H9 (cell line): ENCODE data around the gene BIRC5. TPM values are rescaled to one million over a fixed set of nuclear protein-coding genes. Genes with fewer than 3 reads are reported as not detected.

Experiments
- DNase-seq: peaks from one replicate; pipeline ENCODE4 v3.0.0-alpha.2; 2017
- H2AFZ ChIP-seq: one replicate; pipeline ENCODE4 v1.6.1; 2013; ENCODE audit warnings: mild to moderate bottlenecking, low read length, control low read depth, moderate library complexity
- H2AK5ac ChIP-seq: 2 replicates; pipeline ENCODE4 v1.6.1; 2013; ENCODE audit warnings: low read length, control low read depth, mixed read lengths; ENCODE audit not compliant: insufficient read length
- H2BK120ac ChIP-seq: one replicate; pipeline ENCODE4 v1.6.1; 2013; ENCODE audit warnings: low read depth, mild to moderate bottlenecking, low read length, control low read depth, inconsistent platforms; ENCODE audit not compliant: poor library complexity, severe bottlenecking
- H2BK12ac ChIP-seq: 2 replicates; pipeline ENCODE4 v1.6.1; 2013; ENCODE audit warnings: low read length, control low read depth, mixed read lengths, low read depth; ENCODE audit not compliant: insufficient read length
- H2BK15ac ChIP-seq: 2 replicates; pipeline ENCODE4 v1.6.1; 2013; ENCODE audit warnings: low read depth, low read length, control low read depth
- H2BK20ac ChIP-seq: one replicate; pipeline ENCODE4 v1.6.1; 2013; ENCODE audit warnings: low read depth, mild to moderate bottlenecking, low read length, control low read depth, inconsistent platforms; ENCODE audit not compliant: poor library complexity, severe bottlenecking
- H2BK5ac ChIP-seq: 2 replicates; pipeline ENCODE4 v1.6.1; 2013; ENCODE audit warnings: low read length, control low read depth, mixed read lengths; ENCODE audit not compliant: insufficient read length
- H3K14ac ChIP-seq: 2 replicates; pipeline ENCODE4 v1.6.1; 2013; ENCODE audit warnings: low read length, control low read depth; ENCODE audit not compliant: insufficient read depth
- H3K18ac ChIP-seq: 2 replicates; pipeline ENCODE4 v1.6.1; 2013; ENCODE audit warnings: low read depth, mild to moderate bottlenecking, mixed read lengths, low read length, control low read depth; ENCODE audit not compliant: insufficient read length
- H3K23ac ChIP-seq: 2 replicates; pipeline ENCODE4 v1.6.1; 2013; ENCODE audit warnings: low read length, control low read depth, mixed read lengths, low read depth; ENCODE audit not compliant: insufficient read length
- H3K23me2 ChIP-seq: 2 replicates; pipeline ENCODE4 v1.6.1; 2013; ENCODE audit warnings: low read depth, mild to moderate bottlenecking, mixed read lengths, low read length, control low read depth; ENCODE audit not compliant: insufficient read length, poor library complexity, severe bottlenecking
- H3K27ac ChIP-seq: 2 replicates; pipeline ENCODE4 v1.5.1; 2013; ENCODE audit warnings: low read length, control low read depth, mixed read lengths, low read depth; ENCODE audit not compliant: insufficient read length
- H3K27me3 ChIP-seq: 2 replicates; pipeline ENCODE4 v1.6.1; 2013; ENCODE audit warnings: low read length, control low read depth, inconsistent platforms; ENCODE audit not compliant: insufficient read depth
- H3K4ac ChIP-seq: 2 replicates; pipeline ENCODE4 v1.6.1; 2013; ENCODE audit warnings: low read depth, mild to moderate bottlenecking, control low read depth, inconsistent platforms, low read length, moderate library complexity
- H3K4me1 ChIP-seq: 2 replicates; pipeline ENCODE4 v1.6.1; 2013; ENCODE audit warnings: low read length, control low read depth, inconsistent platforms; ENCODE audit not compliant: insufficient read depth
- H3K4me2 ChIP-seq: 2 replicates; pipeline ENCODE4 v1.6.1; 2013; ENCODE audit warnings: low read length, control low read depth, mixed read lengths; ENCODE audit not compliant: insufficient read length, insufficient read depth
- H3K56ac ChIP-seq: 2 replicates; pipeline ENCODE4 v1.6.1; 2013; ENCODE audit warnings: low read depth, mild to moderate bottlenecking, mixed read lengths, low read length, control low read depth; ENCODE audit not compliant: insufficient read length
- H3K79me1 ChIP-seq: 2 replicates; pipeline ENCODE4 v1.6.1; 2013; ENCODE audit warnings: low read depth, mild to moderate bottlenecking, moderate library complexity, low read length, control low read depth, inconsistent platforms; ENCODE audit not compliant: insufficient read depth, poor library complexity, severe bottlenecking
- H3K79me2 ChIP-seq: 2 replicates; pipeline ENCODE4 v1.6.1; 2013; ENCODE audit warnings: low read length, control low read depth, inconsistent platforms; ENCODE audit not compliant: insufficient read depth
- H3K9ac ChIP-seq: 2 replicates; pipeline ENCODE4 v1.6.1; 2013; ENCODE audit warnings: low read length, control low read depth, mixed read lengths; ENCODE audit not compliant: insufficient read length; ENCODE audit errors: extremely low read depth
- H3K9me3 ChIP-seq: one replicate; pipeline ENCODE4 v1.6.1; 2013; ENCODE audit warnings: low read depth, low read length, inconsistent platforms; ENCODE audit not compliant: control insufficient read depth
- H3T11ph ChIP-seq: one replicate; pipeline ENCODE4 v1.6.1; 2013; ENCODE audit warnings: mild to moderate bottlenecking, low read length, control low read depth, inconsistent platforms
- H4K20me1 ChIP-seq: one replicate; pipeline ENCODE4 v1.6.1; 2013; ENCODE audit not compliant: control insufficient read depth, insufficient read length, insufficient read depth
- H4K5ac ChIP-seq: 2 replicates; pipeline ENCODE4 v1.6.1; 2013; ENCODE audit warnings: low read depth, mild to moderate bottlenecking, mixed read lengths, low read length, control low read depth; ENCODE audit not compliant: insufficient read length
- H4K8ac ChIP-seq: replicated peaks from 2 replicates; pipeline ENCODE4 v1.6.1; 2013; ENCODE audit warnings: low read length, control low read depth, mixed read lengths, low read depth; ENCODE audit not compliant: insufficient read length
- H4K91ac ChIP-seq: 2 replicates; pipeline ENCODE4 v1.6.1; 2013; ENCODE audit warnings: low read depth, mild to moderate bottlenecking, moderate library complexity, mixed read lengths, low read length, control low read depth; ENCODE audit not compliant: insufficient read length
- H3K27ac Mint-ChIP-seq, 3 experiments: 2 replicates in 2 of 3; 3 replicates in 1 of 3; pipeline ENCODE4 v1.8.0; 2020 to 2021; ENCODE audit warnings: mixed read lengths in 3 of 3, mild to moderate bottlenecking in 1 of 3, moderate library complexity in 1 of 3
- H3K27me3 Mint-ChIP-seq: 2 replicates; pipeline ENCODE4 v1.8.0; 2021; ENCODE audit warnings: low read depth, mild to moderate bottlenecking, moderate library complexity, mixed read lengths
- H3K36me3 Mint-ChIP-seq, 3 experiments: 2 replicates in 2 of 3; 3 replicates in 1 of 3; pipeline ENCODE4 v1.8.0; 2020 to 2021; ENCODE audit warnings: low read depth in 3 of 3, mixed read lengths in 3 of 3; ENCODE audit not compliant: insufficient read depth in 1 of 3
- H3K4me1 Mint-ChIP-seq, 2 experiments: 2 replicates each; pipeline ENCODE4 v1.8.0; 2020; ENCODE audit warnings: mixed read lengths in 2 of 2
- H3K4me3 Mint-ChIP-seq, 2 experiments: 2 replicates in 1 of 2; 3 replicates in 1 of 2; pipeline ENCODE4 v1.8.0; 2020 to 2021; ENCODE audit warnings: mild to moderate bottlenecking in 2 of 2, mixed read lengths in 2 of 2, moderate library complexity in 1 of 2
- H3K9me3 Mint-ChIP-seq, 2 experiments: 2 replicates in 1 of 2; 3 replicates in 1 of 2; pipeline ENCODE4 v1.8.0; 2020; ENCODE audit warnings: mild to moderate bottlenecking in 2 of 2, mixed read lengths in 2 of 2, moderate library complexity in 1 of 2
- CTCF ChIP-seq: fragments of 200-600 bp; sonication (generic); conservative IDR thresholded peaks from 3 replicates; pipeline ENCODE4 v1.8.0; 2021; ENCODE audit warnings: antibody characterized with exemption, mild to moderate bottlenecking
- WGBS: extraction: QIAGEN DNeasy Blood & Tissue Kit; methylation state at CpG from one replicate; pipeline ENCODE4 v1.1.7; 2013; ENCODE audit warnings: missing lambda C conversion rate, low lambda C conversion rate, mixed read lengths; ENCODE audit not compliant: insufficient read length; ENCODE audit errors: extremely low coverage; 5-methylcytosine and 5-hydroxymethylcytosine counted together
- total RNA-seq: library from RNA; stranded (reverse); gene quantifications from 2 replicates; pipeline ENCODE4 v1.2.1, GENCODE V29; 2021

The BIRC5 gene
- total RNA-seq, 1 experiment from 2014 or later: 97.8 TPM

GRCh38 chr17:78219396-78220150, 5.5 kb downstream of the BIRC5 start:
- H3K79me1 ChIP-seq: peaks cover 19% of the 10 kb centered on the region
- no peak overlapping the region for H2AFZ ChIP-seq
- H3K14ac ChIP-seq: no peak overlapping the region; the same call in 1 of the 2 replicates
- peaks cover 10% of the 10 kb centered on the region; the same call in 1 of the 2 replicates for H3K79me2 ChIP-seq
- H3K18ac ChIP-seq: no peak overlapping the region
- H3K4me1 ChIP-seq: no peaks in the 10 kb centered on the region
- H4K5ac ChIP-seq: no peak overlapping the region
- no peak overlapping the region for H3K56ac ChIP-seq
- Mint-ChIP-seq H3K27ac (peak overlapping the region; percentile 71 to 81 (median 73); a peak in 5 of 7 replicates), H3K36me3 (peaks cover 49 to 68% (median 64%) of the 10 kb centered on the region in 3 experiments), H3K27me3 (no peaks in the 10 kb centered on the region; the same call in 1 of the 2 replicates), H3K9me3 (no peaks in the 10 kb centered on the region), H3K4me3 (peak overlapping the region in 1 of 2 experiments; percentile 26; a peak in 1 of 5 replicates), H3K4me1 (peaks cover 18 to 20% of the 10 kb centered on the region in 2 experiments)
- H4K20me1 ChIP-seq: peaks cover 3% of the 10 kb centered on the region
- H3K27me3 ChIP-seq: no peaks in the 10 kb centered on the region
- no peaks in the 10 kb centered on the region for H3K9me3 ChIP-seq
- no peak overlapping the region for H2BK120ac ChIP-seq
- H2BK5ac ChIP-seq: no peak overlapping the region
- no peak overlapping the region for H2BK20ac ChIP-seq
- DNase-seq: peak; percentile 69
- no peak overlapping the region for H4K8ac ChIP-seq
- no peak overlapping the region for H2AK5ac ChIP-seq
- H3K4ac ChIP-seq: no peak overlapping the region
- no CpG with 5 or more reads among the region's 11 CpGs for WGBS
- TF ChIP-seq CTCF: no peak
- H3K27ac ChIP-seq: no peak overlapping the region
- no peak overlapping the region for H3K9ac ChIP-seq
- H3K23me2 ChIP-seq: peaks cover 6% of the 10 kb centered on the region
- no peak overlapping the region for H4K91ac ChIP-seq
- no peak overlapping the region for H3T11ph ChIP-seq
- no peak overlapping the region for H2BK12ac ChIP-seq
- H3K4me2 ChIP-seq: no peak overlapping the region
- no peak overlapping the region for H3K23ac ChIP-seq
- H2BK15ac ChIP-seq: no peak overlapping the region
